Ectodermal cell (in vitro differentiated cells): Measurements from ENCODE around the gene PAM.
A peak's percentile ranks its signal among the peaks of the same experiment; 100 is the strongest.

Source experiments
- H3K27ac ChIP-seq: 2 replicates; pipeline ENCODE4 v1.7.0; 2013; ENCODE audit warnings: mild to moderate bottlenecking, low read depth, low read length; ENCODE audit not compliant: insufficient read depth, poor library complexity, severe bottlenecking
- H3K27me3 ChIP-seq: 2 replicates; pipeline ENCODE4 v1.7.0; 2013; ENCODE audit warnings: mild to moderate bottlenecking, low read length; ENCODE audit not compliant: insufficient read depth, control insufficient read depth, poor library complexity, severe bottlenecking
- H3K36me3 ChIP-seq: one replicate; pipeline ENCODE4 v1.7.0; 2013; ENCODE audit warnings: low read length; ENCODE audit not compliant: control insufficient read depth, insufficient read depth
- H3K4me1 ChIP-seq: one replicate; pipeline ENCODE4 v1.7.0; 2013; ENCODE audit warnings: low read length; ENCODE audit not compliant: control insufficient read depth, insufficient read depth
- H3K4me3 ChIP-seq: 2 replicates; pipeline ENCODE4 v1.7.0; 2013; ENCODE audit warnings: low read depth, low read length, control low read depth; ENCODE audit not compliant: insufficient read depth
- H3K9me3 ChIP-seq: 2 replicates; pipeline ENCODE4 v1.7.0; 2013; ENCODE audit warnings: mild to moderate bottlenecking, low read length, moderate library complexity; ENCODE audit not compliant: control insufficient read depth
- WGBS, 2 experiments: methylation state at CpG; one replicate each; pipeline ENCODE4 v1.1.7; 2013; ENCODE audit warnings: missing lambda C conversion rate in 2 of 2; 5-methylcytosine and 5-hydroxymethylcytosine counted together

Gene PAM

DNA sequence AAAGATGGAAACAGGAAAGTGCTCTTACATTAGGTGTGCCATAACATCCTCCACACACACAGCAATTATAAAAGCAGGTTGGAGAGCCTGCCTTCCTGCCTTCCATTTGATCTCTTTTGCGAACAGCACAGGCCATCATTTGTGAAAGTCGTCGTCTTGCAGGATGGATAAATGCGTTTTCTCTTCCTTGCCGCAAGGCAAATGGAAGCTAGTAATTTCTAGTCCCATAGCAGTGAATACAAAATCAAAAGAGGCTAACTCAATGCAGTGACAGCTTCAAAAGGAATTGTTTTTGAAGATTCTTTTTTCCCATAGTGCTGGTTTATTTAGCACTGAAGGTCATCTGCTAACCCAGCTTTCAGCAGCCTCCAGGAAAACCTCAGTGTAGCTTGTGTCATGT is 186.0 kb downstream of the PAM start:
- WGBS, 2 experiments: 93 to 96% methylated on average over 5 of the region's 5 CpGs
- Histone ChIP-seq H3K27ac (no peak overlapping the region), H3K4me1 (peaks cover 5% of the 10 kb centered on the region), H3K9me3 (no peaks in the 10 kb centered on the region), H3K4me3 (no peak overlapping the region), H3K27me3 (no peaks in the 10 kb centered on the region), H3K36me3 (no peaks in the 10 kb centered on the region)

DNA sequence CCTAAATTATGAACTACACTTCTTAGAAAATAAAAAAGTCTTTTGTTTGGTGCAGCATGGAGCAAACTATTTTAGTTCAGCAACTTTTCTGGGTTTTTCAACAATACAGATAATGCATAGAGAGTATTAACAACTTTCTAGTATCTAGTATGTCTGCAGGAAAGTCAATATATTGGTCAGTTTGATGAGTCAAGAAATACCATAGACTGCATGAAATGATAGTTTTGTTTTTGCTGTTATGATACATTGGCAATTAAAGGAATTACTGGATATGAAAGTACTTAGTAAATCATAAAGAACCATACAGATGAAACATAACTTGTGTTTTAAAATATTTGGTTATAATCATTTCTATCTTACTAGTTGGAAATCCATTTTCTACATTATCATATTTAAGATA is 191.3 kb downstream of the PAM start:
- Histone ChIP-seq H3K27ac (no peak overlapping the region), H3K36me3 (peaks cover under 1% of the 10 kb centered on the region), H3K4me1 (peaks cover 3% of the 10 kb centered on the region), H3K27me3 (no peaks in the 10 kb centered on the region), H3K4me3 (no peak overlapping the region), H3K9me3 (no peaks in the 10 kb centered on the region)

GRCh38 chr5:102946971-102947370 is 191.9 kb downstream of the PAM start:
- Histone ChIP-seq H3K4me1 (peaks cover 3% of the 10 kb centered on the region), H3K27me3 (no peaks in the 10 kb centered on the region), H3K9me3 (no peaks in the 10 kb centered on the region), H3K36me3 (peaks cover 6% of the 10 kb centered on the region), H3K27ac (peak overlapping the region; percentile 19), H3K4me3 (no peak overlapping the region)
- 83 to 90% methylated on average over 2 of the region's 2 CpGs for WGBS, 2 experiments

- Histone ChIP-seq H3K27ac (no peak overlapping the region), H3K9me3 (no peaks in the 10 kb centered on the region), H3K4me1 (no peaks in the 10 kb centered on the region), H3K36me3 (peaks cover 14% of the 10 kb centered on the region), H3K27me3 (no peaks in the 10 kb centered on the region), H3K4me3 (no peak overlapping the region)
- 13 to 45% methylated on average over 1 of the region's 1 CpG for WGBS, 2 experiments
Observed at GRCh38 chr5:102955488-102955887, 200.4 kb downstream of the PAM start.

DNA sequence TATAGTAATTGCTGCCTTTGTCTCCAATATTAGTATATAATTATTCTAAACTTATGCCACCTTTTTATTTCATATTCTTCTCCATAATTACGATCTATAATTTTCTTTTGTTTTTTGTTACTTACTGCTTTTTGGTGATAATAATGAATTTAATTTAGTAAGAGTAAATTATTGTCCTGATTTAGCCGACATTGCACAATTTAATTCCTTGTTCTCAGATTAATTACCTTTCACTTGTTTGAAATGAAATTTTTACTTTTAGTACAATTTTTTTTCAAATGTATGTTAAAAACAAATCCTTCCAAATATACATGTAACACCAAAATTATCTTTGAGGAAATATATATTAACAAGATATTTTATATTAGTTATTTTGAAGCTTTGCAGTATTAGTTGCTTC is 201.5 kb downstream of the PAM start:
- WGBS, 2 experiments: no CpG with 5 or more reads among the region's 2 CpGs
- Histone ChIP-seq H3K27me3 (no peaks in the 10 kb centered on the region), H3K36me3 (peaks cover 12% of the 10 kb centered on the region), H3K4me1 (no peaks in the 10 kb centered on the region), H3K27ac (no peak overlapping the region), H3K4me3 (no peak overlapping the region), H3K9me3 (no peaks in the 10 kb centered on the region)

DNA sequence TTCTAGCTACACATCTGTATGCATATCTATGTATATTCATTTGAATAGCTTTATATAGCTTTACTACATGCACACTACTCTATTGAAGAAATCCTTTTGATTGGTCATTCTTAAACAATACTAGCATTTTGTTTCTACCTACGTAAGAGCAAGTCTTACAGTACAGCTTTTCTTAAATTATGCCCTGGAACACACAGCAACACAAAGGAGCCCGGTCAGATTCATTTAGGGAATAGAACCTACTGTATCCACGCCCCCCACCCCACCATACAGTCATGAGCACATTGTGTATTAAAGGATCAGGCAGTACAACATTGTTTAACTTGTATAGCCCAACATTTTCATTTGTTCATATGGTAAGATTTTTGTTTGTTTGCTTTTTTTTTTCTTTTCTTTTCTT is 202.0 kb downstream of the PAM start:
- WGBS, 2 experiments: 89 to 96% methylated on average over 3 of the region's 3 CpGs
- Histone ChIP-seq H3K4me1 (no peaks in the 10 kb centered on the region), H3K27ac (no peak overlapping the region), H3K27me3 (no peaks in the 10 kb centered on the region), H3K36me3 (peaks cover 6% of the 10 kb centered on the region), H3K4me3 (no peak overlapping the region), H3K9me3 (no peaks in the 10 kb centered on the region)

- H3K4me1 ChIP-seq: no peaks in the 10 kb centered on the region
- H3K27me3 ChIP-seq: no peaks in the 10 kb centered on the region
- WGBS, 2 experiments: 97 to 100% methylated on average over 1 of the region's 1 CpG
- H3K27ac ChIP-seq: no peak overlapping the region
- no peaks in the 10 kb centered on the region for H3K36me3 ChIP-seq
- no peak overlapping the region for H3K4me3 ChIP-seq
- no peaks in the 10 kb centered on the region for H3K9me3 ChIP-seq
Observed at GRCh38 chr5:102958481-102959011, 203.4 kb downstream of the PAM start.

DNA sequence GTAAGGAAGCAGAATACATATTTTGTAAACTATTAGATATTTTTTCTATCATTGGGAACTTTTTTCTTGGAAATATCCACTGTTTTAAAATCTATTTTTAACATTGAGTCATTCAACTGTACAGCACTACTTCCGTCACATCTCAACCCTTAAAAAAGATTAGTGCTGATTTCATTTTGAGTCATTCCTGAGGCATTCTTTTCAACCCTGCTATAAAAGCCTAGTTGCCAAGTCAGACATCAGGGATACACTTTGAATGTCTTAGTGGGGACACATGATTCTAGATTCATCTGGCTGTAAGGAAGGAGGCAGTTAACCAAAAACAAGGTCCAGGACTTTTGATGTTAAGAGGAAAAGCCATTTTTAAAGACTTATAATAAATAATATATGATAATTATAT is 203.9 kb downstream of the PAM start:
- Histone ChIP-seq H3K27ac (no peak overlapping the region), H3K4me1 (no peaks in the 10 kb centered on the region), H3K9me3 (no peaks in the 10 kb centered on the region), H3K36me3 (no peaks in the 10 kb centered on the region), H3K4me3 (no peak overlapping the region), H3K27me3 (no peaks in the 10 kb centered on the region)
- 89 to 92% methylated on average over 1 of the region's 1 CpG for WGBS, 2 experiments

DNA sequence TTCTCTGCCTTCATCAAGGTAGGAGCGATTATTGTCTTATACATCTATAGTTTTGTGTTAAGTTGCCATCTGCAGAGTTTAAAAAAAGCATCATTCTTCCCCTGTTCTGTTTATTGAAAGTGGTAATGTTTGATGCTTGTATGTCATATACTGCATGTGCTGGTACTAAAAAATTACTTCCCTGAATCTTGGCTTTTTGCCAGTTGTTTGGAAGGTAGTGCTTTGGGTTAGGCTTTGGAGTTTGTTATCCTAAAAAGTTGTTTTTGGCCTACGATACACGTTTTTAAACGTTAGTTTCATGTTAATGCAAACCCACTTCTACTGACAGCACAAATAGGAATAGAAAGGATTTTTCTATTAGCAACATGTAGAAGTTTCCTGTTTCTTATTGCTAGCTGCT is 206.6 kb downstream of the PAM start:
- Histone ChIP-seq H3K9me3 (no peaks in the 10 kb centered on the region), H3K36me3 (no peaks in the 10 kb centered on the region)
- 98% methylated on average over 4 of the region's 4 CpGs; no CpG with 5 or more reads in 1 of the 2 experiments for WGBS, 2 experiments

DNA sequence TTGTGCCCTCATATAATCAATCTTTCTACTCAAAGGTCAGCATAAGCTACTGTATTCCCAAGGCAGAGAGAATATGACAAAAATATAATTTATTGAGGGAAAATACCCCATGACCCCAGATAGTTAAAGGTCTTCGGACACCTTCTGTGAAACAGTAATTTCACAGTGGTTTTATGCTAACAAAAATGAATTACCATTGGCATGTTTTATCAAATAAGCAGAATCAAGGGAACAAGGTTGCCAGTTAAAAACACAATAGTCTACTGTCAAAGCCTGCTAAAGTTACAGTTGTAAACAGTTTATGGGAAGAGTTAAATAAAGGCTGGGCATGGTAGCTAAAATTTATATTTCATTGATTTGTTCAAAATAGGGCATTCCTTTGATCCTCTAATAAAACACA is 210.5 kb downstream of the PAM start:
- no peak overlapping the region for H3K27ac ChIP-seq
- H3K9me3 ChIP-seq: no peaks in the 10 kb centered on the region
- H3K27me3 ChIP-seq: no peaks in the 10 kb centered on the region
- H3K36me3 ChIP-seq: no peaks in the 10 kb centered on the region
- H3K4me3 ChIP-seq: no peak overlapping the region
- 95% methylated on average over 1 of the region's 1 CpG; no CpG with 5 or more reads in 1 of the 2 experiments for WGBS, 2 experiments
- H3K4me1 ChIP-seq: no peaks in the 10 kb centered on the region

More for the DNA sequence above, 206.6 kb downstream of the PAM start:
- no peaks in the 10 kb centered on the region for H3K27me3 ChIP-seq
- H3K4me3 ChIP-seq: no peak overlapping the region
- no peaks in the 10 kb centered on the region for H3K4me1 ChIP-seq
- no peak overlapping the region for H3K27ac ChIP-seq

GRCh38 chr5:102969641-102970040 is 214.5 kb downstream of the PAM start:
- WGBS, 2 experiments: 96 to 100% methylated on average over 3 of the region's 3 CpGs
- H3K27me3 ChIP-seq: no peaks in the 10 kb centered on the region
- H3K4me1 ChIP-seq: no peaks in the 10 kb centered on the region
- no peak overlapping the region for H3K4me3 ChIP-seq
- H3K36me3 ChIP-seq: no peaks in the 10 kb centered on the region
- H3K27ac ChIP-seq: no peak overlapping the region
- no peaks in the 10 kb centered on the region for H3K9me3 ChIP-seq
